DLD1 (cell line): Measurements from ENCODE around the gene PARVG.

Experiments
- in situ Hi-C: cut with HindIII; loops from 2 replicates; pipeline ENCODE4 v1.10.0; 2017; ENCODE audit warnings: low sequenced_read_pairs

PARVG gene

DNA sequence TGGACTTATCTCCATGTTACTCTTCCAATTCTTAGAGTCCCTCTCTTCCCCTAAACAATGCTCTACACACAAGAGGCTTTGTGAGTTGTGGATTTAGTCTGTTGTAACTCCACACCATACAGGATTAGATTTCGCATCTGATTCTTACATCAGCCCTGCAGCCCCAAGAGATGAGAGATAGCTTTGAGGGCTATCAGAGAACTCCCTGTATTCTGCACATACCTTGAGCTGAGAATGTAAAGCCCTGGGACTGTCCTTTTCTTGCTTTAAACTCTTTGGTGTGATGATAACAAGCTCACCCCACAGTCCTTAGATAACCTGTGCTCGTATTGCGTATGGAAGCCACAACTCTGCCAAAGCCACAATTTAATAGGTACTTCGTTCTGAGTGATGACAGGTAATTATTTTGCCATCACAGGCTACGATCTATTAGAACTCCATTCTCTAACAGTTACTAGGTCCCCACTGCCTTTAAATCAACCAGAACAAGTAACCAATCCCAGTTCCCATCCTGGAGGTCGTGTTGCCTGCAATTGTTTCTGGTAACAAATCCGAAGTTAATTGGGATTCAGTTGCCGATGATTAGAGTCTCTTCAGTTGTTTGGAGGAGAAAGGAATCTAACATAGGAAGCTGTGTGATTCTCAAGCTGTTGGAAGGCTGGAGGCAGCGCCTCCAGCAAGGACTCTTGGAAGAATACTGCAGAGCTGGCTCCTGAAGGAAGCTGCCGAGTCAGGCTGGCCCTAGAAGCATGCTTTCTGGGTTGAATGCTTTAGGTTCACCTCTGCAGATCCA lies 1.3 kb upstream of the PARVG start:
- in situ Hi-C loops = no loop called here

DNA sequence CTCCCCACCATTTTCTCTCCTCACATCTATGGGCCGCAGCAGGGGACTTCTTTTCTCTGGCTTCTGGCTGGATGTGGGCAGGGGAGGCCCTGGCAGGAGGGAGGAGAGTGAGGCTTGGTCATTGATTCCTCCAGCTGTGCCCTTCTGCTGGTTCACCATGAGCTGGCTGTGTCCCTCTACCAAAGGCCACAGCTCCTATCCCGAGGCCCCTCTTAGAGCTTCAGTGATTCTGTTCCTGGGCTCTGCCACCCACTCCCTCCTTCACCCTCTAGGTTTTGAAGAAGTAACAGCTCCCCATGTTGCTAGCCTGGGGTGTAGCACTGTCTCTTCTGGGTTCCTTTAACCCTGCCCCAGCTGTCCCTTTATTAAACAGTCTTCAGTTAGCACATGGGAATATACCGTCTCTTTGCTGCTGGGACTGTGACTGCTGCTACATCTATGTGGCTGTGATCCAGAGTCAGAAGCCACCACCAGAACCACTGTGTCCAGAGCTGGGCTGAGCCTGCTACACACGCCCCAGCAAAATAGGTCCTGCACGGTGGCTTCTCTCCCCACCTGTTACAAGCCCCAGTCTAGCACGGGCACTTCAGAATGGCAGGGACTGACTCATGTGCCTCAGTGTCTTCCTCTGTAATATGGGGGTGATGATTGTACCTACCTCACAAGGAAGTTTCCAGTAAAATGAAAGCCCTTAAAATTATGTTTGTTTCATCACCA lies 578 bp upstream of the PARVG start:
- in situ Hi-C loops = no loop called here

DNA sequence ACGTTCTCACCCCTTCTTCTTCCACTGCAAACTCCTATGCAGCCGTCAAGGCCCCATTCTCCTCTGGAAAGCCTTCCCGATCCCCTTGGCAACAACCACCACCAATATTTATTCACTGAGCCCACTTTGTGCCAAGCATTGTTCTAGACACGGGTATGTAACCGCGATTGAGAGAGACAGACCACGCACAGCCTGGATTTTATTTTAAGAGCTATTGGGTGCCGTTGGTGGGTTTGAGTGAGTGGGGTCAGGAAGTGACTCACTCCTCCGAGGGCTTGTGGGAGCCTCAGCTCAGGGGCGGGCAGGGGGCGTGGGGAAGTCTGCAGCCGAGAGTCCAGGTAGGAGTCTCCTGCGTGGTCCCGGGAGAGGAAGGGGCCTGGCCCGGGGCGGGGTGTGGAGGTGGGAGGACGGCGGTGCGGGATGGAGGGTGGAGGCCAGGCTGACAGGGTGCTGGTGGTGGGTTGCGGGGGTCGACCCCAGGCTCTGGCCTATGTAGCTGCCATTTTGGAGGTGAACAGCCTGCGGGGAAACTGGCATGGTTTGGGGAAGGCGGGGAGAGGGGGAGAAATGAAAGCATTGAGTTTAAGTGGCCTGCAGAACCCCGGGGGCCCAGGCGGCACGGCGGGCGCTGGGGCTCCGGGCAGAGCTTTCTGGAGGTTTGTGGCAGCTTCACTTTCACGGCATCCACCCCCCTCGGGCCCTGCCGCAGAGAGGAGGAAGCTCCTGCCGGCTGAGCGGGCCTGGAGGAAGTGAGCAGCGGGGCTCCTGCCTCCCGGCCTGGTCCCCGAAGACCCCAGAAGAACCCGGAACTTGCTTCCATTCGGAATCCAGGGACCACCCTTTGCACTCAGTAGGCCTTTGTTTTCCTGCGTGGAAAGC lies 547 bp downstream of the PARVG start:
- in situ Hi-C loops = no loop called here

DNA sequence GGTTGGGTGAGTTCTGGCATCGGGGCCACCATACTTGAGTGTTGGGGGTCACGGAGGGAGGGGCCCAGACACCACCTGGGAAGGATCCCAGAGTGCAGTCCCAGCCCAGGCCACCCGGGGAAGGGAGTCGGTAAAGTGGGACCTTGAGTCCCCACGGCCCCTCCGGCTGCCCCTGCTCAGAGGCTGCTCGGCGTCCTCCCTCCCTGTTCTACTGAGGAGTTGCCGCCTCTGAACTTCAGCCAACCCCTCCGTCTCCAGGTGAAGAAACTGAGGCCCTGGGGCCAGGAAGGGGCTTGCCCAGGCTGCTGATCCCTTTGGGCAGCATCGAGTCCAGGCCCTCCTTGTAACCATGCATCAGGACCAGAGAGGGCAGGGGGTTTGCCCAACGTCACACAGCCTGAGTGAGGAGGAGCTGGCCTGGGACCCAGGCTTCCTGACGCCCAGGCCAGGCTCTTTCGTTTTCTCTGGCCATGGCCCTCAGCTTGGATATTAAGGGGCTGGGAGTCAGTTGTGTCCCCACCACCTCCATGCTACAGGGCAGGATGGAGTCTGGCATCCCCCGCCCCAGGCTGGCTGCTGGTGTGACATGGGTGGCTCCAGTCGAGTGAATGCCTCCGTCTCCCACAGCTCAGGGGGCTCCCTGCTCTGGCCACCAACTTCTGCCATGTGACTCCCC lies 1.3 kb downstream of the PARVG start:
- in situ Hi-C loops = no loop called here

DNA sequence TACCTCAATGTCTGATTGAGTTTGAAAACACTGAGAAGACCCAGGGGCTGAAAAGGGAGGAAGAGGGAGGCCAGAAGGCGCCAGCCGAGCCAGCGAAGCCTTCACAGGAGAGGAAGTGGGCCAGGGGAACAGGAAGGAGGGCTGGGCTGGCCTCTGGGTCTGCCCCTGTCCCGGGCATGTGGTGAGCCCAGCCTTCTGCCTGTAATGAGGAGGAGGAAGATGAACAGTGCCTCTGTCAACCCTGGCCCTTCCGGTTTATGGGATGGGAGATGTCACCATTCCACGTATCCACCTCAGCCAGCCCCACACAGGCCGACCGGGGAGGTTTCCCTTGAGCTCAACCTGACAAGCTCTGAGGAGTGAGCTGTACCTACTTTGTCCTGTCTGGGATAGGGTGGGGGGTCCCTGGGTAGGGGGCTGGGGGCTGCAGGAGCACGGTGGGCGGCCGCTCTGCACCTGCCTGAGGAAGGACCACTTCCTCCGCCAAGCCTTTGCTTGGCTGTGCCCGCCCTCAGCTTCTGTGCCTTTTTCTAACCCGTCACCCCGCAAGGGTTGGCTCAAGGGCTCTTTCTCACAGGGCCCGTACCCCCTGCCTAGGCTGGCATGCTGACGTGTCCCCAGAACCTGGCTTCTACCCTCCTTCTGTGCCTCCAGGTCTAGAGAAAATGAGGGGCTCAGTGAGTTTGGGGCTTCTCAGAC lies 2.0 kb downstream of the PARVG start:
- in situ Hi-C loops = no loop called here

DNA sequence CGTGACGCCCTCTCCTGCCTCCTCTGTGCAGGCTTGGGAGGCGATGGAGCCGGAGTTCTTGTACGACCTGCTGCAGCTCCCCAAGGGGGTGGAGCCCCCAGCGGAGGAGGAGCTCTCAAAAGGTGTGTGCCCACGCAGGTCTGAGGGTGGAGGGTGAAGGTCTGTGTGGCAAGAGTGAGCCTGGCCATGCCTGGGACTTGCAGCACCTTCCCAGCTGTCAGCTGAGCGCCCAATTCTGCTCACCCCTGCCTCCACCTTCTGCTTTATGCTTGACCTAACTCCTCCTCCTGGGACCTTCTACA lies 2.5 kb downstream of the PARVG start:
- in situ Hi-C loops = no loop called here

DNA sequence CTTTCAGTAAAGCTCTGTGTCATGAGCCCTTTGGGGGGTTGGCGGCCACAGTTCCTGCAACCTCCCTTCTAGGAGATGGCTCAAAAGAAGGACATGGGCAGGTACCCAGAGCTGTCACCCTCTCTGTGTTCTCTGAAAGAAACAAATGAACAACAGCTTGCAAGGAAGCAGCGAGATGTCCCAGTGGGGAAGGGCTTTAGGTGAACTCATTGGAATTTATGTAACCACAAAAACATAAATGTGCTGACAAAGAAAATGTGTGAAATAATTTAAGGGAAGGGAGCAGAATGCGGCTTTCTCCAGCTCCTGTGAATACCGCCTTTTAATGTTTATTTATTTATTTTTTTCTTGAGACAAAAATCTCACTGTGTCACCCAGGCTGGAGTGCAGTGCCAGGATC lies 3.3 kb downstream of the PARVG start:
- in situ Hi-C loops = no loop called here

DNA sequence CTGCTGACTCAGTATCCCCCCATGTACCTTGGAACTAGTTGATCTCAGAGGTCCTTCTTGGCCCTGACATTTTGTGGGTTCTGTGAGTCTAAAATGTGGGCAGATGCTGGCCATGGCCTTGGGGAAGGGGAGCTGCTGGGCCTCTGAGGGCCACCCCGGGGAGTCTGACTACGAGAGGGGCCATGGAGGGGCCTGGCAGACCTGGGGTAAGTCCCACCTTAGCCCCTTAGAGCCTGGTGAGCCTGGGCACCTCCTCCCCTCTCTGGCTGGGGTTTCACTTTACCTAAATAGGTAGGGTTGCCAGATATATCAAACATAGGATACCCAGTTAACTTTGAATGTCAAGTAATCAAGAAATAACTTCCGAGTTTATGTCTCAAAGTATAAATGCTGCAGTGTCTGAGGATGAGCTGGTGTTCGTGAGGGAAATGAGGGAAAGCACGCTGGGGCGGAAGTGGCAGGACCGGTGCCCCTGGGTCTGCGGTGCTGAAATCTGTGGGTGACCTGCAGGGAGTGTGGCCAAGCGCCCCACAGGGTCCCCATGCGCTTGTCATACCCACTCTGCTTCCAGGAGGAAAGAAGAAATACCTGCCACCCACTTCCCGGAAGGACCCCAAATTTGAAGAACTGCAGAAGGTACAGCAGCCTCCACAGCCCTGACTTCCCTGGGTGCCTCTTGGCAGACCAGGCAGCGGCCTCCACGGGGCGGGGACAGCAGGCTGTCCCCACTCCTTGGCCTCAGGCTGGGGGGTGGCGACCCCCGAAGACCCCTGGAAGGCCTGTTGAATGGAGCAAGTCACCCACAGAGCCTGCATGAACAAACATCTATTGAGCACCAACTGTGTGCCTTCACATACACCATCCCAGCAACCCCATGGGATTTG lies 4.8 kb downstream of the PARVG start:
- in situ Hi-C loops = no loop called here

DNA sequence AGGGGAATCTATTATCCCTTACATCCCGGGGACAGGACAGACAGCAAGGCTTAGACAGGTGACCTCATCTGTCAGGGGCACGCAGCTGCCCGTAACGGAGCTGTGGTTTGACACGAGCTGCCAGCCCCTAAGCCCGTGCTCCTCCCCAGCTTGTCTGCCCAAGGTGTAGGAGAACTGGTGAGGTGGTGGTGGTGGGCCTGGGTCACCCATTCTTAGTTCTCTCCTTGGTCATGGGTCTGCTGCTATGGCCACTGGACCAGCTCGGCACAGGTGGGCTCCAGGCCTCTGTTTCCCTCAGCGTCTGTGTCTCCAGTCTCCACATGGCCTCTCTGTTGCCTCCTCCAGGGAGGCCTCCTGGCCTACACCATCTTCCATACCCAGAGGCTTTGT lies 5.4 kb downstream of the PARVG start:
- in situ Hi-C loops = no loop called here

DNA sequence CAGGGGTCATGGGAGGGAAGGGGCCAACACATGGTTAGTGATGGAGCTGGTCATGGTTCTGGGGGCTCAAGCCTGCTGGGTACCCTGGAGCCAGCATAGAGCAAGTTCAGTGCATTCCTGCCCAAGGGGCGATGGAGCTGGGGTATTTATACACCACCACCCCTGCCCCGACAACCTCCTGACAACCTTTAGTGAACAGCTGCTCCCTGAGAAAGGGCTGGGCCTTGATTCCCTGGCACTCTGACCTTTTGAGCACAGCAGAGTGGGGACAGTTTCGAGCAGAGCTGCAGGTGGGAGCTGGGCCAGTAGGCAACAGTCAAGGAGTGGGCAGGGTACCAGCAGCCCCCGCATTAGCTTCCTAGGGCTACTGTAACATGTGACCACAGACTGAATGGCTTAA lies 6.0 kb downstream of the PARVG start:
- in situ Hi-C loops = no loop called here

DNA sequence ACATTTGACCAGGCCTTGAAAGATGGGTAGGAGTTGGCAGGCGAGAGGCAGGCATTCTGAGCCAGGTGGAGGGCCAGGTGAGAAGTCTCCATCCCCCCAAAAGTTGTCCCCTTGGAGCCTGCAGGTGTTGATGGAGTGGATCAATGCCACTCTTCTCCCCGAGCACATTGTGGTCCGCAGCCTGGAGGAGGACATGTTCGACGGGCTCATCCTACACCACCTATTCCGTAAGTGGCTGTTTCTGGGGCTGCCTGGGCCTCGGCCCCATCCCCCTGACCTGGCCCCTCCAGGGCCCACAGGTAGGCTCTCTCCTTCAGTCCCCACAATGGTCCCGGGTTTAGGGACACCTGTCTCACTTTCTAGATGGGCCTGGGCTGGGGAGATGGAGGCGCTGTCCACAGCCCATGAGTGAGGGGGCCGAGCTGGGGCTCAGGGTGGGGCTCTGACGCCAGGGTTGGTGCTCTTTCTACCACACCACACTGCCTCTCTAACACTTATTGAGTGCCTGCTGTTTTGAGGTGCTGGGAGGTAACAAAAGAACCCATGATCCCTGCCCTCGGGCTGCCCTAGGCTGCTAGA lies 7.0 kb downstream of the PARVG start:
- in situ Hi-C loops = no loop called here

DNA sequence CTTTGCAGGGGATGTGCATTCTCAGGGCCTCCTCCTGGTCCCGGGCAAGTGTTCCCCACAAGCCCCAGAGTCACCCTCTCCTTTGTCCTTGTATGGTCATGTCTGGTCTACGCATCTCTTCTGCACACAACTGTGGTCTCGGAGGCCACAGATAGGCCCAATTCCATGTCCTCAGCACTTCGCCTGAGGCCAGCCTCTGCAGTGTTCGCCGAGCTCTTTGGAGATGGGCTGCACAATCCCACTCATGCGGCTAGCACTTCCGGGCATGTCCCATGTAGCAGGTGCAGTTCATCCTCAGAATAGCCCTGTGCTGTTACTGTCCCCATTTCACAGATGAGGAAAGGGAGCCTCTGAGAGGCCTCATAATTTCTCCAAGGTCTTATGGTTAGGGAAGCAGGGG lies 7.6 kb downstream of the PARVG start:
- in situ Hi-C loops = no loop called here

DNA sequence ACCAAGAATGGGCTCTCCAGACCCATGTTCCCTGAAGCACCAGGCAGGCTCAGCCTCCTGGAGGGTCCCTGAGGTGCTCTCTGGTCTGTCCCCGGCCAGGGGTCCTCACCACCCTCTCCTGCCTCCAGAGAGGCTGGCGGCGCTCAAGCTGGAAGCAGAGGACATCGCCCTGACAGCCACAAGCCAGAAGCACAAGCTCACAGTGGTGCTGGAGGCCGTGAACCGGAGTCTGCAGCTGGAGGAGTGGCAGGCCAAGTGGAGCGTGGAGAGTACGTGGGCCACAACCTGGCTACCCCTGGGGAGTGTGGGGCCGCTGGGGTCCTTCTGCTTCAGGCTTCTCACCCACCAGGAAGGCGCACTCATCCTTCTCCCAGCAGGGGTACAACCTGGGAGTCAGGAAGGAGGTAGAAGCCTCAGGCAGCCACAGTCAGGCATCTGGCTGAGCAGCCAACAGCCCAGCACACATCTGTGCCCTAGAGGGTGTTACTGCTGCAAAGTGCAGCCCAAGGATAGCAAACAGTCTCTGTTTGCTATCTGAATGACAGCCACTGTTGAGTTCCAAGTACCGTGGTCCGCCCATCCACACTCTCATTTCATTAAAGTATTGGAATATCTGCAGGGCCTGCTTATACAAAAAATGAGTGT lies 8.4 kb downstream of the PARVG start:
- in situ Hi-C loops = no loop called here

DNA sequence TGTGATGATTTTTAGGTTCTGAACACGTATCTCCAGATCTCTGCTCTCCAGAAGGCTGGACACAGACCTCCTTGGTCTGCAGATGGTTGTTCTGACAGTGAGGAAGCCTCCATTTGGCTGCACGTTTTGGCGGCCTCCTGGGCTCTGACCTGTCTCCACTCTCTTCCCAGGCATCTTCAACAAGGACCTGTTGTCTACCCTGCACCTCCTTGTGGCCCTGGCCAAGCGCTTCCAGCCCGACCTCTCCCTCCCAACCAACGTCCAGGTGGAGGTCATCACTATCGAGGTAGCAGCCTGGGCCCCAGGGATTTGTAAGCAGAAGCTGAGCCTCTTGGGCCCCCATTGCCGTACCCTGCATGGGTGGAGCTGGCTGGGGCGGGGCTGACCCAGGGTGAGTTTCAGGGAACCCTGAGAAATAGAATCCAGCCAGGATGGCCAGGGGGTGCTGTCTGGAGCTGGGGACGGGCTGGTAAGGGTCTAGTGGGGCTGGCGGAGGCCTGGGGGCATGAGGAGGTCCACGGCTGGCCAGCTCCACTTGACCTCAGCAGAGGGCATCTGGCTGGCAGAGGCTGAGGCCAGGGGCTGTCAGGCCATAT lies 9.8 kb downstream of the PARVG start:
- in situ Hi-C loops = no loop called here

DNA sequence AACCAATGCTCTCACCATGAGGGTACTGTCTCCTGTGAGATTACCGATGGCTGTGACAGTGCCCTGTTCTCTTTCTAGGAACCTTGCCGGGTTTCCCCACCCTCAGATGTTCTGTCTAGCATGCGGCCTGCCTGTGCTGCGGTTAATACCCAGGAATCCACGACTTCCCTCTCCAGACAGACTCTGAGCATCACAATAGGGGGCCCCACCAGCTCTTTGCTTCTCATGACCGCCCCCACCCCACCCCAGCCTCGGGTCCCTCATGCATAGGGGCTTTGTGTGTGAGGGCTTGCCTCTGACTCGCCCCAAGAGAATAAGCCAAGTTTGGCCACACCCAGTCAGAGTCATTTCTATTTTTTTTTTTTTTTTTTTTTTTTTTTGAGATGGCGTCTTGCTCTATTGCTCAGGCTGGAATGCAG lies 10.3 kb downstream of the PARVG start:
- in situ Hi-C loops = no loop called here

DNA sequence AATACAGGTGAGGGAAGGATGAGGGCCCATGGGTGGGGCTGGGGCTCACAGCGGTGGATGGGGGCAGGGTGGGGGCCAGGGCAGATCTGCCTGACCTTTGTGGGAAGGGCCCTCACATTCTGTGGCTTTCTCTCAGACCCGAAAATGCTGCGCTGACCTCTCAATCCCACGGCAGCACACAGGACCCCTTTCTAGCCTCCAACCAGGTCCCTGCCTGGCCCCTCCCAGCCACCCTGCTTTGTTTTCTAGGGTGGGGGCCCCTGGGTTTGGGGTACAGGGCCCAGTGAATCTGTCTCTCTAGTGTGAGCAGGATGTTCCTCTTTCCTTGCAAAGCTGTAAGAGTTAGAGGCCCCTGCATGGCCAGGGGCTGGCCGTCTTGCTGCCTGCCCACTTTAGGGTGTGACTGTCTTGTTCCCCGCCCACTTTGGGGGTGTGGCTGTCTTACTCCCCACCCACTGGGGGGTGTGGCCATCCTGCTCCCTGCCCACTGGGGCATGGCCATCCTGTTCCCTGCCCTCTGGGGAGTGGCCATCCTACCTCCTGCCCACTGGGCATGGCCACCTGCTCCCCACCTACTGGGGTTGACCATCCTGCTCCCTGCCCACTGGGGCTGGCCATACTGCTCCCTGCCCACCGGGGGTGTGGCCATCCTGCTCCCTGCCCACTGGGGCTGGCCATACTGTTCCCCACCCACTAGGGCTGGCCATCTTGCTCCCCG lies 11.5 kb downstream of the PARVG start:
- in situ Hi-C loops = no loop called here

DNA sequence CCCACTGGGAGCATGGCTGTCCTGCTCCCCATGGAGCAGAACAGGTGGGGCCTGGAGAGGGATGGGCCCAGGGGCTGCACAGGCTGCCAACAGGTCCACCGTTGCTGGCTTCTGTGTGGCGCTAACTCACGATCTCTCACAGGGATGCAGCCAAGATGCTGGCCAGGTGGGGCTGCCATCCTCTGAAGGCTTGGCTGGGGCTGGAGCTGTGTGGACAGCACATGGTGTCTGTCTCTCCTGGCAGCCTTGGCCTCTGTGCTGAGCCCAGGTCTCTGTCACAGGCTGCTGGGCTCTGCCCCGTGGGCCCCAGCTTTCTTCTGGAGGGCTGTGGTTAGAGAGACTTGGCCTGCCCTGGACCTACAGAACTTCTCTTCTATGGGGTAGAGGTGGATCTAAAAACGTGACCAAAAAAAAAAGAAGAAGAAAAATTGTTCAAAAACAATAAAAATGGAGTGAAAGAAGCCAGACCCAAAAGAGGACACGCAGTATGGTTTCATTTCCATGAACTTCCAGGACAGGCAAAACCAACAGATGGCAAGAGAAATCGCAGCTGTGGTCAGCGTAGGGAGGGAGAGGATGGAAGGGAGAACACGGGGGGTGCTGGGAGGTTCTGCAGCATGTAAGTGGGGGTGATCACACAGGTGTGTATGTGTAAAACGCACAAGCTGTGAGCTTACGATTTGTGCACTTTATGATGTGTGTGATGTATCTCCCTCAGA lies 12.2 kb downstream of the PARVG start:
- in situ Hi-C loops = no loop called here
